ENCODE results near the gene TP53RK. TPM values are rescaled to one million over a fixed set of nuclear protein-coding genes. Genes with fewer than 3 reads are reported as not detected.

The TP53RK gene
- total RNA-seq, 3 donors from 2014 or later, result 14.4 to 29.2 (median 27.1) TPM

GRCh38 chr20:46696791-46697279 is 7.6 kb upstream of the TP53RK start:
- Histone ChIP-seq H3K27me3 (no peaks in the 10 kb centered on the region), H3K36me3 (no peaks in the 10 kb centered on the region), H3K4me3 (no peak overlapping the region), H3K27ac (no peak overlapping the region), H3K9me3 (no peaks in the 10 kb centered on the region), H3K4me1 (no peaks in the 10 kb centered on the region)
- intact Hi-C loops (cut with DNase I; ENCODE audit: low total_unique reads), result no loop called here
- TF ChIP-seq POLR2A (IDR thresholded peaks at IDR 0.05) (no peak), POLR2AphosphoS5 (IDR thresholded peaks at IDR 0.05) (no peak)
- TF ChIP-seq, protein P1, sequence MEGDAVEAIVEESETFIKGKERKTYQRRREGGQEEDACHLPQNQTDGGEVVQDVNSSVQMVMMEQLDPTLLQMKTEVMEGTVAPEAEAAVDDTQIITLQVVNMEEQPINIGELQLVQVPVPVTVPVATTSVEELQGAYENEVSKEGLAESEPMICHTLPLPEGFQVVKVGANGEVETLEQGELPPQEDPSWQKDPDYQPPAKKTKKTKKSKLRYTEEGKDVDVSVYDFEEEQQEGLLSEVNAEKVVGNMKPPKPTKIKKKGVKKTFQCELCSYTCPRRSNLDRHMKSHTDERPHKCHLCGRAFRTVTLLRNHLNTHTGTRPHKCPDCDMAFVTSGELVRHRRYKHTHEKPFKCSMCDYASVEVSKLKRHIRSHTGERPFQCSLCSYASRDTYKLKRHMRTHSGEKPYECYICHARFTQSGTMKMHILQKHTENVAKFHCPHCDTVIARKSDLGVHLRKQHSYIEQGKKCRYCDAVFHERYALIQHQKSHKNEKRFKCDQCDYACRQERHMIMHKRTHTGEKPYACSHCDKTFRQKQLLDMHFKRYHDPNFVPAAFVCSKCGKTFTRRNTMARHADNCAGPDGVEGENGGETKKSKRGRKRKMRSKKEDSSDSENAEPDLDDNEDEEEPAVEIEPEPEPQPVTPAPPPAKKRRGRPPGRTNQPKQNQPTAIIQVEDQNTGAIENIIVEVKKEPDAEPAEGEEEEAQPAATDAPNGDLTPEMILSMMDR (IDR thresholded peaks at IDR 0.05), result no peak
- no peak for DNase-seq (ENCODE audit: low spot score in 2 of 2)

DNA sequence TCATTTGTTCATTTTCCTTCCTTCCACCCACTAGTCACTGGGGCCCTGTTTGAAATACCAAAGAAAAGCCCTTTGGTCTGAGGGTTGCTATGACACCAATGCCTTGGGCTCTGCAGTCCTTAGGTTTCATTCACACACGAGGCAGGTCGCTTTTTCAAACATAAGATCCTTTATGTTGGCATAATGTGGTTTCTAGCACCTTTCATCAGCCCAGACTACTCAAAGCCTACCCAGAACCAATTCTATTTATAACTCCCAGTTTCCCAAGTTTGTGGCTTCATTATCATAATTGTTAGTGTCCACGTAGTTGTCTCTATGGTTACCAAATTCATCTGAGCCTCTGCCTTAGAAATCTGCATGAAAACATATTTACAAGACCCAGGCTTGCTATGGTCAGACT is 6.6 kb upstream of the TP53RK start:
- Histone ChIP-seq H3K27me3 (no peaks in the 10 kb centered on the region), H3K4me1 (no peaks in the 10 kb centered on the region), H3K36me3 (no peaks in the 10 kb centered on the region), H3K27ac (peak overlapping the region; percentile 57 to 62), H3K9me3 (no peaks in the 10 kb centered on the region), H3K4me3 (no peak overlapping the region)
- intact Hi-C loops (cut with DNase I; ENCODE audit: low total_unique reads), result no loop called here
- TF ChIP-seq POLR2A (IDR thresholded peaks at IDR 0.05) (no peak), POLR2AphosphoS5 (IDR thresholded peaks at IDR 0.05) (no peak)
- TF ChIP-seq, protein P1 (IDR thresholded peaks at IDR 0.05), result no peak
- no peak for DNase-seq (ENCODE audit: low spot score in 2 of 2)

- Histone ChIP-seq H3K27me3 (no peaks in the 10 kb centered on the region), H3K4me1 (no peaks in the 10 kb centered on the region), H3K27ac (no peak overlapping the region), H3K4me3 (no peak overlapping the region), H3K9me3 (no peaks in the 10 kb centered on the region), H3K36me3 (no peaks in the 10 kb centered on the region)
- TF ChIP-seq POLR2A (IDR thresholded peaks at IDR 0.05) (no peak), POLR2AphosphoS5 (IDR thresholded peaks at IDR 0.05) (no peak)
- TF ChIP-seq, protein P1 (IDR thresholded peaks at IDR 0.05), result no peak
- intact Hi-C loops (cut with DNase I; ENCODE audit: low total_unique reads), result no loop called here
- DNase-seq (ENCODE audit: low spot score in 2 of 2), result no peak
Observed at GRCh38 chr20:46694484-46694883, 5.2 kb upstream of the TP53RK start.

DNA sequence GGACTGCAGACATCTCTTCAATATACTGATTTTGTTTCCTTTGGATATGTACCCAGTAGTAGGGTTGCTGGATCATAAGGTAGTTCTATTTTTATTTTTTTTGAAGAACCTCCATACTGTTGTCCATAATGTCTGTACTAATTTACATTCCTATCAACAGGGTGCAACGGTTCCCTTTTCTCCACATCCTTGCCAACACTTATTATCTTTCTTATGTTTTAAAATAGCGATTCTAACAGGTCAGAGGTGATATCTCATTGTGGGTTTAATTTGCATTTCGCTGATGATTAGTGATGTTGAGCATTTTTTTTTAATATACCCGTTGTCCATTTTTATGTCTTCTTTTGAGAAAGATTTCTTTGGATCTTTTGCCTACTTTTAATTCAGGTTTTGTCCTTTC is 2.0 kb upstream of the TP53RK start:
- H3K27me3 ChIP-seq, result no peaks in the 10 kb centered on the region
- H3K36me3 ChIP-seq, result no peaks in the 10 kb centered on the region
- no peaks in the 10 kb centered on the region for H3K9me3 ChIP-seq
- no peak overlapping the region for H3K27ac ChIP-seq
- H3K4me3 ChIP-seq, result no peak overlapping the region
- TF ChIP-seq POLR2AphosphoS5 (IDR thresholded peaks at IDR 0.05), result no peak
- TF ChIP-seq, protein P1 (IDR thresholded peaks at IDR 0.05), result no peak
- TF ChIP-seq POLR2A (IDR thresholded peaks at IDR 0.05), result no peak
- no peak for DNase-seq (ENCODE audit: low spot score in 2 of 2)
- no peaks in the 10 kb centered on the region for H3K4me1 ChIP-seq
- intact Hi-C loops (cut with DNase I; ENCODE audit: low total_unique reads), result no loop called here

DNA sequence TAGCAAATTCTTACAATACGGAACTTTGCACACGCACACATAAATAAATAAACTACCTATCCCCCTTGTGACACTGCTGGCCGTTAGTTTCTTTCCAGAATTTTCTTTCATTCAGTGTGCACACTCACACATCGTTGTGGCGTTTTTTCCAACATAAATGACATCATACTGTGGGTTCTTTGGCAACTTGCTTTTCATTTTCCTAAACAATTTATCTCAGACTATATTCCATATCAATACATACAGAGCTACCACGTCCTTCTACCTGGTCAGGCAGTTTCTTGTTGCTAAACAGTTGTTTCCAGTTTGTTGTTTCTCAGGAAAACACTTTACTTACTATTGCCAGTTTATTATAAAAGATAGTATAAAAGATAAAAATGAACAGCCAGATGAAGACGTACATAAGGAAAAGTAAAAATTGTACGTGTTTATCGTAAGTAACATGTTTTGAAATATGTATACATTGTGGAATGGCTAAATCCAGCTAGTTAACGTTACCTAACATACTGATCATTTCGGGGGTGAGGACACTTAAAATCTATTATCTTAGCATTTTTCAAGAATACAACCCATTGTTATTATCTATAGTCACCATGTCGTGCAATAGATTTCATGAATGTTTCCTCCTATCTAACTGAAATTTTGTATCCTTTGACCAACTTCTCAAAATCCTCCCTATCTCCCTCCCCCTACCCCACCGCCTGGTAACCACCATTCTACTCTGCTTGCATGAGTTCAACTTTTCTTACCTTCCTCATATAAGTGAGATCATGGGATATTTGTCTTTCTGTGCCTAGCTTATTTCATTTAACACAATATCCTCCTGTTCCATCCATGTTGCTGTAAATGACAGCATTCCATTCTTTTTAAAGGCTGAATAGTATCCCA is 1.2 kb upstream of the TP53RK start:
- H3K4me1 ChIP-seq, result no peaks in the 10 kb centered on the region
- intact Hi-C loops (cut with DNase I; ENCODE audit: low total_unique reads), result no loop called here
- TF ChIP-seq POLR2A (IDR thresholded peaks at IDR 0.05) (no peak), POLR2AphosphoS5 (IDR thresholded peaks at IDR 0.05) (no peak)
- TF ChIP-seq, protein P1 (IDR thresholded peaks at IDR 0.05), result no peak

More for the DNA sequence above, 1.2 kb upstream of the TP53RK start:
- H3K9me3 ChIP-seq, result no peaks in the 10 kb centered on the region
- H3K27me3 ChIP-seq, result no peaks in the 10 kb centered on the region
- no peak for DNase-seq (ENCODE audit: low spot score in 2 of 2)
- peak overlapping the region; percentile 95 to 97 for H3K27ac ChIP-seq
- H3K4me3 ChIP-seq, result peak overlapping the region; percentile 69 to 92 (median 83)
- H3K36me3 ChIP-seq, result no peaks in the 10 kb centered on the region
